AG04449 (cell line): ENCODE results near the gene NFKBIZ.
A peak's percentile ranks its signal among the peaks of the same experiment; 100 is the strongest.

Experiments used
- CTCF ChIA-PET: fragments of 350-600 bp; formaldehyde crosslinking; extraction: SDS; loops from one replicate; lab custom pipeline; 2021; ENCODE audit warnings: antibody characterized with exemption; lab: Yijun Ruan, JAX
- POLR2A ChIA-PET: fragments of 400-600, 350-600 bp; formaldehyde crosslinking; extraction: SDS; loops from one replicate; lab custom pipeline; 2020; ENCODE audit warnings: antibody characterized with exemption, inconsistent platforms; lab: Yijun Ruan, JAX
- DNase-seq: peaks from one replicate; pipeline ENCODE4 v3.0.0-alpha.2; 2010; ENCODE audit warnings: low read depth, low spot score
- H3K4me3 ChIP-seq: 2 replicates; pipeline ENCODE4 v1.5.1; 2011; ENCODE audit warnings: low read depth, mild to moderate bottlenecking, control low read depth, low read length
- CTCF ChIP-seq: IDR thresholded peaks from one replicate; pipeline ENCODE4 v1.5.1; 2011; ENCODE audit warnings: mild to moderate bottlenecking, moderate library complexity, low read length, control low read depth, inconsistent platforms; ENCODE audit not compliant: insufficient read depth; ENCODE audit errors: missing control alignments

Gene NFKBIZ

GRCh38 chr3:101888653-101889052, 39.3 kb downstream of the NFKBIZ start:
- no peak for DNase-seq
- ChIA-PET CTCF (interaction anchor here (1.1 kb wide), 1 partner anchor 337 kb away, joined by 3 read pairs; no protein-coding TSS in a partner anchor), POLR2A (no interaction called here)
- H3K4me3 ChIP-seq = no peak overlapping the region
- TF ChIP-seq CTCF = no peak

GRCh38 chr3:101890716-101891115, 41.4 kb downstream of the NFKBIZ start:
- DNase-seq = peak; percentile 69
- no peak overlapping the region for H3K4me3 ChIP-seq
- ChIA-PET CTCF (interaction anchor here (0.7 to 1.3 kb wide), 3 partner anchors 334 to 338 kb away, joined by 3 to 7 read pairs (median 3); no protein-coding TSS in a partner anchor), POLR2A (interaction anchor here (0.6 to 1.0 kb wide), 2 partner anchors 12 to 41 kb away, joined by 3 to 5 read pairs; partner anchors contain the start of gene NFKBIZ)
- TF ChIP-seq CTCF = no peak

- CTCF ChIA-PET = interaction anchor here (1.3 kb wide), 1 partner anchor 333 kb away, joined by 3 read pairs; no protein-coding TSS in a partner anchor
- H3K4me3 ChIP-seq = no peak overlapping the region
- DNase-seq = no peak
- TF ChIP-seq CTCF = no peak
- POLR2A ChIA-PET = no interaction called here
Observed at GRCh38 chr3:101892648-101893047, 43.3 kb downstream of the NFKBIZ start.

- TF ChIP-seq CTCF = no peak
- no peak for DNase-seq
- H3K4me3 ChIP-seq = no peak overlapping the region
- CTCF ChIA-PET = interaction anchor here (0.7 to 1.6 kb wide), 2 partner anchors 29 to 333 kb away, joined by 3 to 4 read pairs; no protein-coding TSS in a partner anchor
- POLR2A ChIA-PET = interaction anchor here (0.5 to 1.4 kb wide), 2 partner anchors 41 to 47 kb away, joined by 3 to 5 read pairs; partner anchors contain the start of gene NFKBIZ
Observed at GRCh38 chr3:101896083-101896757, 46.9 kb downstream of the NFKBIZ start.

GRCh38 chr3:101897013-101897412, 47.7 kb downstream of the NFKBIZ start:
- no peak overlapping the region for H3K4me3 ChIP-seq
- no peak for TF ChIP-seq CTCF
- CTCF ChIA-PET = no interaction called here
- POLR2A ChIA-PET = no interaction called here
- no peak for DNase-seq

GRCh38 chr3:101898039-101898438, 48.7 kb downstream of the NFKBIZ start:
- CTCF ChIA-PET = no interaction called here
- TF ChIP-seq CTCF = no peak
- DNase-seq = no peak
- H3K4me3 ChIP-seq = no peak overlapping the region
- POLR2A ChIA-PET = no interaction called here
